Measurements from ENCODE around the gene UBAP2. TPM values are rescaled to one million over a fixed set of nuclear protein-coding genes. Genes with fewer than 3 reads are reported as not detected.
"Not testable (repeated sequence)": the region's sequence is repeated elsewhere in the genome, so short reads cannot be mapped to it uniquely, and the experiment has no call there.

The UBAP2 gene
- total and polyA plus RNA-seq, 8 donors = 28.2 to 40.3 (median 36.3) TPM

DNA sequence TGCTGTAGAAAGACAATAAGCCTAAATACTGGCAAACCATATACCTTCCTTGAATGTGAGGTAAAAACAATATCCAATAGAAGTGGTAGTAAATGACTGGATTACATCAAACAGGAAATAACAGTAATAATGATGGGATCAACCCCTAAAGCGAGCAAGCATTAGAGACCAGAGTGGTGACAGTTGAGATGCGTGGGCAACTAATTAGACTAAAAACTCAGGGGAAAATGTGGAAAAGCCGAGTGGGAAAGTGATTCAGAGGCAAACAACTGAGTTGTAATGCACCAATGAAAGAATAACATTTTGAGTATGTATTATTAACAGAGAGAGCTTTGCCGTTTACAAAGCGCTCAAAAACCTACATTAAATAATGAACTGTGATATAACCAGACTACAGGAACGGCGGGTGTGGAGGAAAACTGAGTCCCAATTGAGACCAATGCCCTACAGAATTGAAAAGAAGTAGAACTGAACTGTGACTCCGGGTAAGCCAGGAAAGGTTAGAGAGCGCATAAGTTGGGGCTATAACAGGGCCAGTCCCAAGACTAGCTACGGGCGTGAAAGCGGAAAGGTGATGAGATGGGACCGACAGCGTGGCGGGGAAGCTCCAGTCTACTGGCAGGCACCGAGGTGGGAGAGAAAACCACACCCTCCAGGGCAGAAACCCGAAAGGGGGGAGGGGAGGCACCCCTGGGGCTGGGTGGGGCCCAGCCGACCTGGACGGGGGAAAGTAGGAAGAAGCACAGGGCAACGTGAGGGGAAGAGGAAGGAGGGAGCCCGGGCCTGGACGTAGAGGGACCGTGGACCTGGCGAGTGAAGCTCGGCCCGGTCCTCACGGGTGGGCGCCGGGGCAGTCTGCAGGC lies 592 bp downstream of the UBAP2 start:
- H3K36me3 ChIP-seq = peaks cover 0 to 9% of the 10 kb centered on the region in 2 donors
- peak; percentile 25 for ATAC-seq
- DNase-seq = peak in 1 of 4 donors; percentile 49
- intact Hi-C loops (cut with DNase I) = no loop called here
- peak overlapping the region; percentile 89 to 96 for H3K27ac ChIP-seq
- TF ChIP-seq, protein P1, sequence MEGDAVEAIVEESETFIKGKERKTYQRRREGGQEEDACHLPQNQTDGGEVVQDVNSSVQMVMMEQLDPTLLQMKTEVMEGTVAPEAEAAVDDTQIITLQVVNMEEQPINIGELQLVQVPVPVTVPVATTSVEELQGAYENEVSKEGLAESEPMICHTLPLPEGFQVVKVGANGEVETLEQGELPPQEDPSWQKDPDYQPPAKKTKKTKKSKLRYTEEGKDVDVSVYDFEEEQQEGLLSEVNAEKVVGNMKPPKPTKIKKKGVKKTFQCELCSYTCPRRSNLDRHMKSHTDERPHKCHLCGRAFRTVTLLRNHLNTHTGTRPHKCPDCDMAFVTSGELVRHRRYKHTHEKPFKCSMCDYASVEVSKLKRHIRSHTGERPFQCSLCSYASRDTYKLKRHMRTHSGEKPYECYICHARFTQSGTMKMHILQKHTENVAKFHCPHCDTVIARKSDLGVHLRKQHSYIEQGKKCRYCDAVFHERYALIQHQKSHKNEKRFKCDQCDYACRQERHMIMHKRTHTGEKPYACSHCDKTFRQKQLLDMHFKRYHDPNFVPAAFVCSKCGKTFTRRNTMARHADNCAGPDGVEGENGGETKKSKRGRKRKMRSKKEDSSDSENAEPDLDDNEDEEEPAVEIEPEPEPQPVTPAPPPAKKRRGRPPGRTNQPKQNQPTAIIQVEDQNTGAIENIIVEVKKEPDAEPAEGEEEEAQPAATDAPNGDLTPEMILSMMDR (IDR thresholded peaks at IDR 0.05) = no peak
- H3K27me3 ChIP-seq = no peaks in the 10 kb centered on the region
- peaks cover 14 to 41% of the 10 kb centered on the region in 2 donors for H3K4me1 ChIP-seq
- H3K4me3 ChIP-seq = peak overlapping the region; percentile 68 to 77
- no peaks in the 10 kb centered on the region for H3K9me3 ChIP-seq

DNA sequence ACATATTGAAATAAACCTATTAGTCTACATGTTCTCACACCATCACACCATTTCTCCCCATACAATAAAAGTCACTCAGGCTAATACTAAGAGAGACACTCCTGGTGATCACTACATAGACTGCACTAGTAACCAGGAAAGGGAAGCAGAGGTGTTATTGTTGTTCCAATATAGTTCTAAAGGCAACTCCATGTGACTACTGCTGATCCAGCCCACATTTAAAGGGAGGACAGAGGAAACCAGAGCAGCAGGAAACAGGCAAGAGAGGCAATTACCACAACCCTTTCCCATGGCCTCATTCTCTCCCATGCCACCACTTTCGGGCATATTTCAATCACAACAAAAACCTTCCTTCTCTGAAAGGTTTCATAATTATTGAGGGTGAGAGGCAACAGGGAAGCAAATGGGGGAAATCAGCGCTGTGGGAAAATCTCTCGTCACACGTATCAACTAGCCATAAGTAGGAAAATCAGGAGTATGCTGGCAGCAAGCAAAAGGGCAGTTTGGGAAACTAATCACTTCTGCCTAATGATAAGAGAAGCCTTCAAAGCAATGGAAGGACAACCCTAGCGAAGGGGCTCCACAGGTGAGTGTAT lies 1.8 kb downstream of the UBAP2 start:
- Histone ChIP-seq H3K9me3 (no peaks in the 10 kb centered on the region), H3K36me3 (peaks cover 0 to 14% of the 10 kb centered on the region in 2 donors), H3K27me3 (no peaks in the 10 kb centered on the region), H3K4me3 (peak overlapping the region; percentile 68 to 77), H3K27ac (no peak overlapping the region), H3K4me1 (peaks cover 14 to 41% of the 10 kb centered on the region in 2 donors)
- intact Hi-C loops (cut with DNase I) = no loop called here
- TF ChIP-seq, protein P1 (IDR thresholded peaks at IDR 0.05) = no peak
- no peak for DNase-seq
- no peak for ATAC-seq

- Histone ChIP-seq H3K27ac (no peak overlapping the region), H3K4me3 (no peak overlapping the region), H3K27me3 (no peaks in the 10 kb centered on the region), H3K4me1 (peaks cover 14 to 41% of the 10 kb centered on the region in 2 donors), H3K36me3 (peaks cover 0 to 14% of the 10 kb centered on the region in 2 donors), H3K9me3 (no peaks in the 10 kb centered on the region)
- TF ChIP-seq, protein P1 (IDR thresholded peaks at IDR 0.05) = no peak
- ATAC-seq (no peak), DNase-seq (no peak)
- intact Hi-C loops (cut with DNase I) = no loop called here
Observed at GRCh38 chr9:34045903-34046302, 2.8 kb downstream of the UBAP2 start.

DNA sequence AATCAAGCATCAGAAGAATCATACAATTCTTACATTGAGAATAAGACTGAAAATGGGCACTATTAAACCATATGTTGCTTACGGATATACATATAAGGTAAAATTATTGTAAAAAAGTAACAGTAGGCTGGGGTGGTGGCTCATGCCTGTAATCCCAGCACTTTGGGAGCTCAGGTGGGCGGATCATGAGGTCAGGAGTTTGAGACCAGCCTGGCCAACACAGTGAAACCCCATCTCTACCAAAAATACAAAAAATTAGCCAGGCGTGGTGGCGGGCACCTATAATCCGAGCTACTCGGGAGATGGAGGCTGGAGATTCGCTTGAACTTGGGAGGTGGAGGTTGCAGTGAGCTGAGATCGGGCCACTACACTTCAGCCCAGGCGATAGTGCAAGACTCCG lies 6.6 kb downstream of the UBAP2 start:
- intact Hi-C loops (cut with DNase I); DNase-seq; ATAC-seq; H3K4me3 ChIP-seq; H3K27me3 ChIP-seq; H3K9me3 ChIP-seq; H3K27ac ChIP-seq: not testable (repeated sequence)
- Histone ChIP-seq H3K4me1 (peaks cover 6 to 24% of the 10 kb centered on the region in 2 donors), H3K36me3 (peaks cover 0 to 14% of the 10 kb centered on the region in 2 donors)

- H3K9me3 ChIP-seq; ATAC-seq; H3K27ac ChIP-seq; H3K4me3 ChIP-seq; intact Hi-C loops (cut with DNase I); H3K4me1 ChIP-seq; H3K27me3 ChIP-seq; DNase-seq: not testable (repeated sequence)
- peaks cover 0 to 11% of the 10 kb centered on the region in 2 donors for H3K36me3 ChIP-seq
Observed at GRCh38 chr9:34038851-34039250, 9.8 kb downstream of the UBAP2 start.

DNA sequence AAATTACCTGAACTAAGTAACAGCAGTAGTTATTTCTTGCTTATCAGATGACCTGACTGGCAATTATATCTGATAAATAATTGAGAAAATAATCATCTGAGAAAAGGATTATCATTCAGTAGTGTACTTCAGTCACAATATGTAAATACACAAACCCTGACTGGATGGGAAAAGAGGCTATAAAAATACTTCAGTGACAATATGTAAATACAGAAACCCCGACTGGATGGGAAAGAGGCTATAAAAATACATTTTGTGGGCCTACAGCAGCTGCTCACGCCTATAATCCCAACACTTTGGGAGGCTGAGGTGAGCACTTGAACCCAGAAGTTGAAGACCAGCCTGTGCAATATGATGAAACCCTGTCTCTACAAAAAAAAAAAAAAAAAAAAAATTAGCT lies 11.1 kb downstream of the UBAP2 start:
- no peak for DNase-seq
- TF ChIP-seq, protein P1 (IDR thresholded peaks at IDR 0.05) = no peak
- intact Hi-C loops (cut with DNase I) = no loop called here
- Histone ChIP-seq H3K27ac (no peak overlapping the region), H3K36me3 (peaks cover 0 to 1% of the 10 kb centered on the region in 2 donors), H3K27me3 (no peaks in the 10 kb centered on the region), H3K4me3 (no peak overlapping the region), H3K4me1 (peaks cover 0 to 4% of the 10 kb centered on the region in 2 donors), H3K9me3 (no peaks in the 10 kb centered on the region)
- no peak for ATAC-seq
